Left lung (tissue), 10 donors: ENCODE results near the gene ZNF319. TPM values are rescaled to one million over a fixed set of nuclear protein-coding genes. Genes with fewer than 3 reads are reported as not detected.

Experiments
- ATAC-seq: fragments of 200-7000 bp; cut with Tn5 transposase; one replicate; pipeline ENCODE4 v1.9.1; 2020; ENCODE audit warnings: moderate library complexity
- DNase-seq, 4 donors: peaks; one replicate each; pipeline ENCODE4 v3.0.0-alpha.2; 2013 to 2020
- H3K27ac ChIP-seq, 2 donors: fragments of 200-600 bp; sonication (generic) in 1 of 2; one replicate each; pipeline versions ENCODE4 v1.5.0 to v1.8.0; 2020 to 2021
- H3K27me3 ChIP-seq, 2 donors: fragments of 200-600 bp; sonication (generic) in 1 of 2; one replicate each; pipeline versions ENCODE4 v1.5.0 to v1.8.0; 2020 to 2021
- H3K36me3 ChIP-seq, 2 donors: fragments of 200-600 bp; sonication (generic) in 1 of 2; one replicate each; pipeline versions ENCODE4 v1.5.0 to v1.8.0; 2020 to 2021
- H3K4me1 ChIP-seq, 2 donors: fragments of 200-600 bp; one replicate each; pipeline ENCODE4 v1.8.0; 2021
- H3K4me3 ChIP-seq, 2 donors: fragments of 200-600 bp; sonication (generic) in 1 of 2; one replicate each; pipeline versions ENCODE4 v1.5.0 to v1.8.0; 2020 to 2021; ENCODE audit warnings: mild to moderate bottlenecking in 1 of 2
- H3K9me3 ChIP-seq, 2 donors: fragments of 200-600 bp; sonication (generic) in 1 of 2; one replicate each; pipeline versions ENCODE4 v1.5.0 to v1.8.0; 2020 to 2021
- CTCF ChIP-seq, 2 donors: fragments of 200-600 bp; sonication (generic) in 1 of 2; IDR thresholded peaks; one replicate each; pipeline versions ENCODE4 v1.5.0 to v1.8.0; 2021; ENCODE audit warnings: antibody characterized with exemption in 2 of 2
- intact Hi-C, 2 donors: fragments of 100-400 bp; cut with DNase I; formaldehyde crosslinking; loops; one replicate each; pipeline versions ENCODE4 v1.11.2 to v1.14.2; 2022
- polyA plus RNA-seq, 6 donors: library from polyadenylated mRNA; unstranded; fragments of 120-200 nt; gene quantifications; one replicate each; pipeline ENCODE4 v1.2.1, GENCODE V29; 2013; ENCODE audit not compliant: insufficient read length in 6 of 6
- total RNA-seq, 2 donors: library from RNA; stranded (reverse); fragmentation: NEBNext Ultra II Directional; extraction: Animal tissue kit (Norgen Biotek cat#: 25700); gene quantifications; one replicate each; pipeline ENCODE4 v1.2.1, GENCODE V29; 2021
- donor health status: DM: no; HTN: yes; CAD: no.
- donor health status: DM: no; HTN: no; CAD: no.

ZNF319 gene
- total and polyA plus RNA-seq, 8 donors = 7.8 to 12.0 (median 10.7) TPM

DNA sequence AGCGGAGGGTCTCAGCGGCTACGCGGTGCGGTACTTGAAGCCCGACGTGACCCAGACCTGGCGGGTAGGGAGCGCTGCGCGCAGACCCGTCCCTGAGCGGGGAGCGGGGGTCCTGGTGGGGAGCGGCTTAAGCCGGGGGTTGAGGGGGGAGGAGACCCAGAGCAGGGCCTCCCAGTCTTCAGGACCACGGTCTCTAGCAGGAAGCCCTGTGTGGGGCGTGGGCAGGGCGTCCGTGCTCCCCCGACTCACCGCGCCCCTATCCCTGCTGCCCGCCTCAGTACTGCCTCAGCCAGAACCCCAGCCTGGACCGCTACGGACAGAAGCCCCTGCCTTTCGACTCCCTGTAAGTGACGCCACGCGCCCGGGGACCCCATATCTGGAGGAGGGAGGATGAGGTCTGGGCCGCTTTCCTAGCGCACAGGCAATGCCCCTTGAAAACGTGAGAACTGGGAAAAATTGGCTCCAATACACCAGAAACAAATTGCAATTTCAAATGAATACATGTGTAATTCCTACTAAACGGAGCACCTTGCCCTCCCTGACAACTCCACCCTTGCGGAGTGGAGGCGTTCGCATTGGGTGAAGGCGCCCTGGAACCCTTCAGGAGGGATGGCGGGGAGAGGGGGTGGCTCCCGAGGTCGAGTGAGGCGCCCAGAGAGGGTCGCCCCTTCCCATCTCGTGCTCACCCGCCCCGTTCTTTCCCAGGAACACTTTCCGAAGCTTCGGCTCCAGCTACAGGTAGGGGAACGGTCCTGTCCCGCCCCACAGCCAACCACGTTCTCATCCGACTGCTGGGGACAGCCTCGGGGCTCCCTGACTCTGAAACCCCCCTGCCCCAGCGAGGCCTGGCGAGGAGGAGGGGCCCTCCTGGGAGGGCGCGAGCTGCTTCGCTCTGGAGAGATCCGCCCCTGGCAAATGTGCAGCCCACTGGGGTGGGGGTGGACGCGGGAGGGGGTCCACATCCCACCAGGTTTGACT is 15.0 kb downstream of the ZNF319 start:
- peak in 2 of 4 donors; percentile 33 to 75 for DNase-seq
- Histone ChIP-seq H3K4me1 (peaks cover 11 to 13% of the 10 kb centered on the region in 2 donors), H3K27me3 (peaks cover 0 to 19% of the 10 kb centered on the region in 2 donors), H3K36me3 (no peaks in the 10 kb centered on the region), H3K27ac (no peak overlapping the region), H3K9me3 (no peaks in the 10 kb centered on the region), H3K4me3 (peak overlapping the region; percentile 44 to 53)
- ATAC-seq = peak; percentile 58
- TF ChIP-seq CTCF (IDR thresholded peaks at IDR 0.05) = no peak
- intact Hi-C loops = no loop called here

DNA sequence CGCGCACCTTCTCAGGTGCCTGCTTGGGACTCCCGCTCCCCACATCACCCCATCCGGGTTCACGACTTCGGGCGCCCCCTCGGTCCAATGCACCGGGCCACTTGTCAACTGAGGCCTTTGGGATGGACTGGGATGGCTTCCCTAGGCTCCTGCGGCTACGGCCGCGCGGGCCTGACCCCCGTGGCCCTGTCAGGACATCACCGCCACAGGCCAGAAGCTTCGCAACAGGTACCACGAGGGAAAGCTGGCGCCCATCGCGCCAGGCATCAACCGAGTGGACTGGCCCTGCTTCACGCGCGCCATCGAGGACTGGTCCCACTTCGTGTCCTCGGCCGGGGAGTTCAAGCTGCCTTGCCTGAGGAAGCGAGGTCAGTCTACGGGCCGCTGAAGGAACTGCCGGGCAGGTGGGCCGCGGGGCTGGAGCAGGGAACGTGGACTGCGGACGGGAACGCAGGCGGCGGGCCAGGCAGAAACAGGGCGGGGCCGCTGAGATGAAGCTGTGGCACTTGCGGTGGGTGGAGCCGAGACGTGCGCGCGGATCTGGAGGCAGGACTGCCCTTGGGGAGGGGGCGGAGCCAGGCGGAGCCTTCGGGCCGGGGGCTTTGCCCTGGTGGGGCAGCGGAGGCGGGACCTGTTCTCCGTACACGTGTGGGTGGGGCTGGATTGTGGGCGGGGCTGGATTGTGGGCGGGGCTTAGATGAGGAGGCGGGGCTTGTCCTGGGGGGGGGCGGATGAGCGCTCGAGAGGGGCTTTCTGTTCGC is 15.8 kb downstream of the ZNF319 start:
- DNase-seq (peak; percentile 48 to 97 (median 90)), ATAC-seq (peak; percentile 98)
- intact Hi-C loops = no loop called here
- H3K27me3 ChIP-seq = peaks cover 0 to 19% of the 10 kb centered on the region in 2 donors
- H3K27ac ChIP-seq = no peak overlapping the region
- no peak for TF ChIP-seq CTCF (IDR thresholded peaks at IDR 0.05)
- peaks cover 11 to 13% of the 10 kb centered on the region in 2 donors for H3K4me1 ChIP-seq
- no peaks in the 10 kb centered on the region for H3K36me3 ChIP-seq
- H3K4me3 ChIP-seq = peak overlapping the region; percentile 44 to 53
- H3K9me3 ChIP-seq = no peaks in the 10 kb centered on the region

GRCh38 chr16:57982385-57982784 is 18.1 kb downstream of the ZNF319 start:
- Histone ChIP-seq H3K4me1 (peaks cover 11 to 13% of the 10 kb centered on the region in 2 donors), H3K9me3 (no peaks in the 10 kb centered on the region), H3K27ac (no peak overlapping the region), H3K27me3 (peaks cover 0 to 19% of the 10 kb centered on the region in 2 donors), H3K36me3 (no peaks in the 10 kb centered on the region), H3K4me3 (no peak overlapping the region)
- ATAC-seq (no peak), DNase-seq (no peak)
- no peak for TF ChIP-seq CTCF (IDR thresholded peaks at IDR 0.05)
- intact Hi-C loops = no loop called here

GRCh38 chr16:57981636-57982035 is 18.8 kb downstream of the ZNF319 start:
- no peak for ATAC-seq
- no peaks in the 10 kb centered on the region for H3K9me3 ChIP-seq
- H3K4me3 ChIP-seq = no peak overlapping the region
- DNase-seq = peak in 1 of 4 donors; percentile 7
- intact Hi-C loops = no loop called here
- no peak for TF ChIP-seq CTCF (IDR thresholded peaks at IDR 0.05)
- H3K36me3 ChIP-seq = no peaks in the 10 kb centered on the region
- peaks cover 11 to 13% of the 10 kb centered on the region in 2 donors for H3K4me1 ChIP-seq
- H3K27ac ChIP-seq = no peak overlapping the region
- H3K27me3 ChIP-seq = peaks cover 0 to 19% of the 10 kb centered on the region in 2 donors
